Measurements from ENCODE around the gene RGS10.

The RGS10 gene

DNA sequence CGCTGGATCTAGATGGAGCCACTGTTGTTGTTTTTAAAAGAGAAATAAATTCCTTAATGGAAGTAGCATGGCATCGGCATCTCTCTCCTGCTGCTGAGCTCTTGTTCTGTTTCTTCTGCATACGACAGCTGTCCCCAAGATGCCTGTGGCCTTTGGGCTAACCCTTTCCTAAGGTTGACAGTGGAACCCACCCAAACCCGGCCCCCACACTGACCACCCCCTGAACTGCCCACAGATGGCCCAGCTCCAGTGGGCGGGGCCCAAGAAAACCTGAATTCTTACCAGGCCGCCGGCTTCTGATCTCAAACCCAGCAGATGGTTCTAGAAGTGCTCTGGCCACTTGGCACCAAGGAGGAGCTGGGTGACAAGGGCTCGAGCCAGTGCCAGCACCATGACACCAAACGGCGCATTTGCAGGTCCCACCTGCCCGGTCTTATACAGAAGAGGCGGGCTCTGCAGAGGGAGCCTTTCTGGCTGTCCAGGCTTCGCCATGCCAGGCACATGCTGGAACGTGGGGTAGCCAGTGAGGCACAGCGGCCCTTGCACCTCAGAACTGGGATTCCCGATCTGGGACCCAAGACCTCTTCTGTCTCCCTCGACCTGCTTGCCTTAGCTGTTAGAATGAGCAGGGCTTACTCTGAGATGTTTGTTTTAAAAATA lies 82.7 kb downstream of the RGS10 start (continued):
- TF ChIP-seq YY2 (tag by site-specific recombination; IDR thresholded peaks at IDR 0.05) (no peak), BCL11B (tag by site-specific recombination; IDR thresholded peaks at IDR 0.05; ENCODE audit: low read depth) (no peak), ZBTB1 (tag by site-specific recombination; IDR thresholded peaks at IDR 0.05) (no peak)

- CTCF ChIA-PET = interaction anchor here (0.7 to 1.3 kb wide), 2 partner anchors 73 to 252 kb away, joined by 4 to 5 read pairs; no protein-coding TSS in a partner anchor
- no peak overlapping the region for H3K4me3 ChIP-seq (ENCODE audit: low read depth, low read length)
- no peaks in the 10 kb centered on the region for H3K4me1 ChIP-seq (ENCODE audit: control insufficient read depth, insufficient read depth, low read length)
- POLR2A ChIA-PET = no interaction called here
- TF ChIP-seq, protein P1, sequence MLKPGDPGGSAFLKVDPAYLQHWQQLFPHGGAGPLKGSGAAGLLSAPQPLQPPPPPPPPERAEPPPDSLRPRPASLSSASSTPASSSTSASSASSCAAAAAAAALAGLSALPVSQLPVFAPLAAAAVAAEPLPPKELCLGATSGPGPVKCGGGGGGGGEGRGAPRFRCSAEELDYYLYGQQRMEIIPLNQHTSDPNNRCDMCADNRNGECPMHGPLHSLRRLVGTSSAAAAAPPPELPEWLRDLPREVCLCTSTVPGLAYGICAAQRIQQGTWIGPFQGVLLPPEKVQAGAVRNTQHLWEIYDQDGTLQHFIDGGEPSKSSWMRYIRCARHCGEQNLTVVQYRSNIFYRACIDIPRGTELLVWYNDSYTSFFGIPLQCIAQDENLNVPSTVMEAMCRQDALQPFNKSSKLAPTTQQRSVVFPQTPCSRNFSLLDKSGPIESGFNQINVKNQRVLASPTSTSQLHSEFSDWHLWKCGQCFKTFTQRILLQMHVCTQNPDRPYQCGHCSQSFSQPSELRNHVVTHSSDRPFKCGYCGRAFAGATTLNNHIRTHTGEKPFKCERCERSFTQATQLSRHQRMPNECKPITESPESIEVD (tag by site-specific recombination; IDR thresholded peaks at IDR 0.05) = no peak
- TF ChIP-seq ZNF513 (tag by site-specific recombination; IDR thresholded peaks at IDR 0.05) (no peak), KLF7 (tag by site-specific recombination; IDR thresholded peaks at IDR 0.05; ENCODE audit: borderline replicate concordance) (no peak), SP3 (tag by site-specific recombination; IDR thresholded peaks at IDR 0.05) (no peak), ZNF501 (tag by site-specific recombination; IDR thresholded peaks at IDR 0.05) (no peak), MZF1 (tag by site-specific recombination; IDR thresholded peaks at IDR 0.05; ENCODE audit: borderline replicate concordance) (no peak), BCL11B (tag by site-specific recombination; IDR thresholded peaks at IDR 0.05; ENCODE audit: low read depth) (no peak), HIC1 (tag by site-specific recombination; IDR thresholded peaks at IDR 0.05) (no peak), ZNF660 (tag by site-specific recombination; IDR thresholded peaks at IDR 0.05) (no peak), ZBTB1 (tag by site-specific recombination; IDR thresholded peaks at IDR 0.05) (no peak), SETDB1 (IDR thresholded peaks at IDR 0.05; ENCODE audit: insufficient read length, low read length) (no peak), PRDM2 (tag by site-specific recombination; IDR thresholded peaks at IDR 0.05; ENCODE audit: borderline replicate concordance) (no peak), PRDM1 (tag by site-specific recombination; IDR thresholded peaks at IDR 0.05) (no peak), SALL2 (tag by site-specific recombination; IDR thresholded peaks at IDR 0.05; ENCODE audit: borderline replicate concordance) (no peak), SP7 (tag by site-specific recombination; IDR thresholded peaks at IDR 0.05) (no peak), IKZF3 (tag by site-specific recombination; IDR thresholded peaks at IDR 0.05) (no peak)
- TF ChIP-seq, protein P2, sequence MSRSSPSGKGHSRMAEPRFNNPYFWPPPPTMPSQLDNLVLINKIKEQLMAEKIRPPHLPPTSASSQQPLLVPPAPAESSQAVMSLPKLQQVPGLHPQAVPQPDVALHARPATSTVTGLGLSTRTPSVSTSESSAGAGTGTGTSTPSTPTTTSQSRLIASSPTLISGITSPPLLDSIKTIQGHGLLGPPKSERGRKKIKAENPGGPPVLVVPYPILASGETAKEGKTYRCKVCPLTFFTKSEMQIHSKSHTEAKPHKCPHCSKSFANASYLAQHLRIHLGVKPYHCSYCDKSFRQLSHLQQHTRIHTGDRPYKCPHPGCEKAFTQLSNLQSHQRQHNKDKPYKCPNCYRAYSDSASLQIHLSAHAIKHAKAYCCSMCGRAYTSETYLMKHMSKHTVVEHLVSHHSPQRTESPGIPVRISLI (tag by site-specific recombination; IDR thresholded peaks at IDR 0.05) = no peak
- TF ChIP-seq, protein P3, sequence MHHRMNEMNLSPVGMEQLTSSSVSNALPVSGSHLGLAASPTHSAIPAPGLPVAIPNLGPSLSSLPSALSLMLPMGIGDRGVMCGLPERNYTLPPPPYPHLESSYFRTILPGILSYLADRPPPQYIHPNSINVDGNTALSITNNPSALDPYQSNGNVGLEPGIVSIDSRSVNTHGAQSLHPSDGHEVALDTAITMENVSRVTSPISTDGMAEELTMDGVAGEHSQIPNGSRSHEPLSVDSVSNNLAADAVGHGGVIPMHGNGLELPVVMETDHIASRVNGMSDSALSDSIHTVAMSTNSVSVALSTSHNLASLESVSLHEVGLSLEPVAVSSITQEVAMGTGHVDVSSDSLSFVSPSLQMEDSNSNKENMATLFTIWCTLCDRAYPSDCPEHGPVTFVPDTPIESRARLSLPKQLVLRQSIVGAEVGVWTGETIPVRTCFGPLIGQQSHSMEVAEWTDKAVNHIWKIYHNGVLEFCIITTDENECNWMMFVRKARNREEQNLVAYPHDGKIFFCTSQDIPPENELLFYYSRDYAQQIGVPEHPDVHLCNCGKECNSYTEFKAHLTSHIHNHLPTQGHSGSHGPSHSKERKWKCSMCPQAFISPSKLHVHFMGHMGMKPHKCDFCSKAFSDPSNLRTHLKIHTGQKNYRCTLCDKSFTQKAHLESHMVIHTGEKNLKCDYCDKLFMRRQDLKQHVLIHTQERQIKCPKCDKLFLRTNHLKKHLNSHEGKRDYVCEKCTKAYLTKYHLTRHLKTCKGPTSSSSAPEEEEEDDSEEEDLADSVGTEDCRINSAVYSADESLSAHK (tag by site-specific recombination; IDR thresholded peaks at IDR 0.05) = no peak
- no peaks in the 10 kb centered on the region for H3K36me3 ChIP-seq (ENCODE audit: control insufficient read depth in 2 of 2, insufficient read depth in 1 of 2, low read length in 2 of 2)
- no peak overlapping the region for H3K27ac ChIP-seq (ENCODE audit: extremely low read depth, low read depth, low read length)
- H3K9me3 ChIP-seq (ENCODE audit: control insufficient read depth, insufficient read depth, low read depth, low read length) = no peaks in the 10 kb centered on the region
These were observed 84.4 kb downstream of the RGS10 start for GRCh38 chr10:119457966-119458766.

Measured in HEK293 (cell line).